BLaER1 treated with 17β-estradiol and CSF1 and Interleukin-3, amounts not matched to agents 10 nM and 100 nM (cell line): ENCODE measurements around the gene BCL2L2.

Experiments
- H3K27ac ChIP-seq, 11 experiments: shearing (Covaris generic); formaldehyde crosslinking; 2 replicates each; pipeline ENCODE4 v1.8.1; 2022
- H3K27me3 ChIP-seq, 11 experiments: shearing (Covaris generic); formaldehyde crosslinking; 2 replicates each; pipeline ENCODE4 v1.8.1; 2022
- H3K36me3 ChIP-seq, 11 experiments: shearing (Covaris generic); formaldehyde crosslinking; 2 replicates each; pipeline ENCODE4 v1.8.1; 2022
- H3K4me1 ChIP-seq, 10 experiments: shearing (Covaris generic); formaldehyde crosslinking; 2 replicates each; pipeline ENCODE4 v1.8.1; 2022
- H3K4me2 ChIP-seq, 11 experiments: shearing (Covaris generic); formaldehyde crosslinking; 2 replicates each; pipeline ENCODE4 v1.8.1; 2022
- H3K4me3 ChIP-seq, 10 experiments: shearing (Covaris generic); formaldehyde crosslinking; 2 replicates each; pipeline ENCODE4 v1.8.1; 2022
- H3K9ac ChIP-seq, 11 experiments: shearing (Covaris generic); formaldehyde crosslinking; 2 replicates each; pipeline ENCODE4 v1.8.1; 2022
- H3K9me3 ChIP-seq, 11 experiments: shearing (Covaris generic); formaldehyde crosslinking; replicated peaks in 1 of 11; 2 replicates each; pipeline ENCODE4 v1.8.1; 2022
- H4K20me1 ChIP-seq, 11 experiments: shearing (Covaris generic); formaldehyde crosslinking; 2 replicates each; pipeline ENCODE4 v1.8.1; 2022
- Cebpa-rat ChIP-seq, 11 experiments: shearing (Covaris generic); IDR thresholded peaks; 2 replicates each; pipeline ENCODE4 v1.8.1; 2022

The BCL2L2 gene

DNA sequence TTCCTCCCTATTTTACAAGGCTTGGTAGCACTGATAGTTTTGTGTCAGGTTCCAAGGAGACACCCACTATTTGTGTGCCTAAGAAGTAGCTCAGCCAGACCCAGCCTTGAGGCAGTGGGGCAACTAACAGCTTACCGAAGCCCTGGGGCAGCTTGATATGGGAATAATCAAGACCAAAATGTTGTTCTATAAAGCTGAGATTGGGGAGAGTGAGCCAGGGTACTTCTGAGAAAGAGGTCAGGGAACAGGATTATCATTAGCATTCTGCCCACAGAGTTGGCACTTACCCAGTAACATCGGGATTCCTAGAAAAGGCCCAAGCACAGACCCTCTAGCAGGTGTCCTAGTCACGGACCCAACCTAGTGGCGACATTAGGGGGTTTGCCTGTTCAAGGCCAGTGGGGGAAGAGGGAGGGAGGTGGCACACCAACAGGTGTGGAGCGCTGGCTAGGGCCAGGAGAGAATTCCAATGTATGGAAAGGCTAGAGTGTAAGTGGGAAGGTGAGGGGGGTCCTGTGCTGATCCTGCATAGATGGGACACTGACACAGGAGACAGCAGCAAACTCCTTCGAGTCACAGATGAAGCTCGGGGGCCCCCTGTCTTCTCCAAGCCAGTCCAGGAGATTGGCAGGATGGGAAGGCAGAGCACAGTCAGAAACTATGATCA, 8.9 kb upstream of the BCL2L2 start:
- no peaks in the 10 kb centered on the region for H3K27me3 ChIP-seq
- peak overlapping the region in 3 of 11 experiments; percentile 13 to 99 (median 22); a peak in 3 of 22 replicates for H3K27ac ChIP-seq
- no peak for TF ChIP-seq Cebpa-rat (IDR thresholded peaks at IDR 0.05)
- H3K4me2 ChIP-seq: peak overlapping the region in 3 of 11 experiments; percentile 80 to 93 (median 92); a peak in 5 of 22 replicates
- peaks cover 14 to 34% (median 21%) of the 10 kb centered on the region in 11 experiments; a peak in 17 of 22 replicates for H3K36me3 ChIP-seq
- H3K9me3 ChIP-seq: no peaks in the 10 kb centered on the region
- H3K4me3 ChIP-seq: no peak overlapping the region
- H4K20me1 ChIP-seq: no peaks in the 10 kb centered on the region
- H3K4me1 ChIP-seq: peaks cover 24 to 41% (median 35%) of the 10 kb centered on the region in 10 experiments
- peak overlapping the region in 5 of 11 experiments; percentile 6 to 96 (median 56); a peak in 10 of 22 replicates for H3K9ac ChIP-seq

DNA sequence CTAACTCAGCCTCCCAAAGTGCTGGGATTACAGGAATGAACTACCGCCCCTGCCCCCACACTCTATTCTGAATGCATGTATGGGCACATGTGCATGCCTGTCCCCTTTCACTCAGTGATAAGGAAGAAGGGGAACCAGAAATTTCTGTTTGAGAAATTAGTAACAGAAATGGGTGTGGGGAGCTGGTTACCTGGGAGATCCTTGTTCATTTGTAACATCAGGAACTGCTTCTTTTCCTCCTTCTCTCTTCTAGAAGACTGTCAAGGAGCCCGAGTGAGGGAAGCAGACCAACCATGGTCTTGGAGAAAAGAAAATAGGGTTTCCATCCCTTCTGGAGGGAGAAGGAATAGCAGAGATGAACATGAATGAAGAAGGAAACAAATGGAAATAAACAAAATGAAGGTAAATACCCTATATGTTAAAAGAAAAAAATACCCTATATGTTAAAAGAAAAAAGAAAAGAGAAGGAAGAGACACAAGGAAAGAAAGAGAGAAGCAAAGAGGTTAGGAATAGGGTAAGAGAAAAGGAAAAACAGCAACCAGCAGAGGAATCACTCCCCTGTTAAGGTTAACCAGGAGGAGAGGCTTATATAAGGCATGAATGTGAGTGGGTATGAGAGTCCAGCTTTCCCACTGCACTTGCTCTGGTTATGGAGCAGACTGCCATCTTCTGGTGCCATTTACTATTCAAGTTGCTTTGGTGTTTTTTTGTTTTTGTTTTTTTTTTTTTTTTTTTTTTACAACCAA, 7.2 kb upstream of the BCL2L2 start:
- Histone ChIP-seq H3K4me1 (peaks cover 33 to 49% (median 44%) of the 10 kb centered on the region in 10 experiments), H3K4me2 (peak overlapping the region; percentile 80 to 98 (median 96)), H3K4me3 (peak overlapping the region in 9 of 10 experiments; percentile 69 to 91 (median 84); a peak in 13 of 20 replicates), H3K9me3 (no peaks in the 10 kb centered on the region), H3K36me3 (peaks cover 14 to 34% (median 21%) of the 10 kb centered on the region in 11 experiments; a peak in 17 of 22 replicates), H4K20me1 (no peaks in the 10 kb centered on the region), H3K27ac (peak overlapping the region in 9 of 11 experiments; percentile 86 to 99 (median 96); a peak in 16 of 22 replicates), H3K27me3 (no peaks in the 10 kb centered on the region), H3K9ac (peak overlapping the region; percentile 89 to 98 (median 95); a peak in 20 of 22 replicates)
- no peak for TF ChIP-seq Cebpa-rat (IDR thresholded peaks at IDR 0.05)

DNA sequence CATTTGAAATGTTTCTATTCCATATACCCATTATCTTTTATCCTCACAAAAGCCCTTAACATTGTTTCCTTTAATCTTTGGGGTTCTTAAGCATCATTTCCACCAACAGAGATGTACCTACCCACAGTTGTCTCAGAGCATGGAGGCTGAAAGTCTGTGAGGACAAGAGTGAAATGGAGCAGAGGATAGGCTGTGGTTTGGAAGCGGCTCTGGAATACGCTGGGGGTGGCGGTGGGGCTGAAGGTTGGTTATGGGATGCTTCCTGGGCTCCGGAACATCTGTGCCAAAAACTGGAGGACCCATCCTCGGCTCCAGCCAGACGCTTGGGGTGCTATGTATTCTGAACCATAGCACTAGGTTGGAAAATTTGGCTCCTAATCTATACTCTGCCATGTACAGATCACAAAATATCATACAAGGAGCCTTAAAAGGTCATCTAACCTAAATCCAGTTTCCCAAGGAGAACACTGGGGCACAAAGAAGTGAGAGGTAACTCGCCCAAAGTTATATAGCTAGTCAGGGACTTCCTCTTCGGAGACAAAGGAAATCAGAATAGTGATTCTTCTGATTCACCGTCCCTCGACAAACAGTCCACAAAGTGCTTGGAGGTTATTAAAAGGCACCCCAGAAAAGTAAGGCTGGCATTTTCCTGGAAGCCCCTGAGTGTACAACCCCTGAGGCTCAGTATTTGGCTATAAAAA, 6.5 kb upstream of the BCL2L2 start:
- peak overlapping the region; percentile 89 to 98 (median 95) for H3K9ac ChIP-seq

DNA sequence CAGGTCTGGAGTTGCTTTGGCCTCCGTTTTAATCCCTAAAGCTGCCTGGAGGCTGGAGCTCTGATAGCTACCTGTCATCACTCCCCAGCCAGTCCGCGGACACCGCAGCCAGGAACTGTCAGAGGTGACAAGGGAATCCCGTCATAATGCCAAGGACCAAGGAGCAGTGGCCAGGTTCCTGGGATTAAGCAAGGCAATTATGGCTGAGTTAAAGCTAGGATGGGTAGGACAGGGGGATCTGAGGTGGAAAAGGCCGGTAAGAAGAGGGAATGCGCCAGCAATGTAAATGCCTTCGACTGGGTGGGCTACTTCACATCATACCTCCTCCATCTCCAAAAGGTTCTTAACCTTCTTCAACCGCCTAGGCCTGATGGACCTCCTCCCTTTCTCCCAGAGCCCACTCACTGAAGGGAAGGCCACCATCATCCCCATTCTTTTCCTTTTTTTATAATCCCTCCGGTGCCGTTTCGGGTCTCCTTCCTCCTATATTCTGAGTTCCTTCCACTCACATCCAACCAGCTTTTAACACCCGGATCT, 5.9 kb upstream of the BCL2L2 start:
- Histone ChIP-seq H3K9me3 (no peaks in the 10 kb centered on the region), H3K9ac (peak overlapping the region; percentile 89 to 98 (median 95)), H3K27me3 (no peaks in the 10 kb centered on the region), H3K4me3 (peak overlapping the region; percentile 69 to 91 (median 82)), H4K20me1 (no peaks in the 10 kb centered on the region), H3K4me1 (peaks cover 37 to 50% (median 46%) of the 10 kb centered on the region in 10 experiments), H3K4me2 (peak overlapping the region; percentile 80 to 98 (median 96)), H3K36me3 (peaks cover 14 to 34% (median 21%) of the 10 kb centered on the region in 11 experiments; a peak in 17 of 22 replicates), H3K27ac (peak overlapping the region; percentile 86 to 99 (median 94))
- TF ChIP-seq Cebpa-rat (IDR thresholded peaks at IDR 0.05): no peak

More for the DNA sequence above, 6.5 kb upstream of the BCL2L2 start:
- Histone ChIP-seq H3K27me3 (no peaks in the 10 kb centered on the region), H3K4me2 (peak overlapping the region; percentile 80 to 98 (median 96)), H4K20me1 (no peaks in the 10 kb centered on the region), H3K36me3 (peaks cover 14 to 34% (median 21%) of the 10 kb centered on the region in 11 experiments; a peak in 17 of 22 replicates), H3K4me1 (peaks cover 31 to 47% (median 41%) of the 10 kb centered on the region in 10 experiments), H3K4me3 (peak overlapping the region; percentile 69 to 91 (median 82)), H3K9me3 (no peaks in the 10 kb centered on the region), H3K27ac (peak overlapping the region; percentile 86 to 99 (median 94))
- TF ChIP-seq Cebpa-rat (IDR thresholded peaks at IDR 0.05): no peak

DNA sequence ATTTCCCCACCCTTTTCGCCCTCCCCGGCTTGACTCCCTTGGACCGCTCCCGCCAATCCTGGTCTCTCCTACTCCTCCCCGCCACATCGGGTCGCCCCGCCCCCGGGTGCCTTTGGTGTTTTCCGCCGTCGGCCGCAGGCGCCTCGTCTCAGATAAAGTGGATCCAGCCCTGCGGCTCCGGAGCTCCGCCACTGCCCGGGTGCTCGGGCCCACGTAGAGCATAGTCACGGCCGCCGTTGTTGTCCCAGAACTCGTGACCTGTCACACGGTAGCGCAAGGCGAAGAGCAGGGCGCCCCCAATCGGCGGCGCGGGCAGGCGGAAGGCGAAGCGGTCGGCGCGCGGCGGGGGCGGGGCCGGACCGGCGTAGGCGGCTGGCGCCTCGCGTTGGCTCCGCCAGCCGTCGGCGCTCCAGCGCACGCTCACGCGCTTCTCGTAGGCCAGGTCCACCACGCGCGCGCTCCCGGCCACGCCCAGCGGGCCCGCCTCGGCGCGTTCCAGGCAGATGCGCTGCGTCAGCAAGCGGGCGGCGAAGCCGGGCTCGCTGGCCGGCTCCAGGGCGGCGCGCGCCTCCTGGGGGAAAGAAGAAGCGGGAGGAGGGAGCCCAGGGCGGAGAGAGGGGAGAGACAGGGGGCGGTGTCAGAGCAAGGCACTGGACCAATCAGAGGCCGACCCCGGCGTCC, 5.2 kb upstream of the BCL2L2 start:
- no peaks in the 10 kb centered on the region for H4K20me1 ChIP-seq
- H3K36me3 ChIP-seq: peaks cover 14 to 28% (median 18%) of the 10 kb centered on the region in 11 experiments; a peak in 17 of 22 replicates
- H3K27me3 ChIP-seq: no peaks in the 10 kb centered on the region
- peak overlapping the region; percentile 69 to 91 (median 82) for H3K4me3 ChIP-seq
- no peak for TF ChIP-seq Cebpa-rat (IDR thresholded peaks at IDR 0.05)
- peak overlapping the region; percentile 86 to 99 (median 94); a peak in 21 of 22 replicates for H3K27ac ChIP-seq
- H3K9me3 ChIP-seq: no peaks in the 10 kb centered on the region
- H3K4me1 ChIP-seq: peaks cover 43 to 57% (median 52%) of the 10 kb centered on the region in 10 experiments
- H3K9ac ChIP-seq: peak overlapping the region; percentile 89 to 98 (median 95)
- H3K4me2 ChIP-seq: peak overlapping the region; percentile 88 to 99 (median 95)

DNA sequence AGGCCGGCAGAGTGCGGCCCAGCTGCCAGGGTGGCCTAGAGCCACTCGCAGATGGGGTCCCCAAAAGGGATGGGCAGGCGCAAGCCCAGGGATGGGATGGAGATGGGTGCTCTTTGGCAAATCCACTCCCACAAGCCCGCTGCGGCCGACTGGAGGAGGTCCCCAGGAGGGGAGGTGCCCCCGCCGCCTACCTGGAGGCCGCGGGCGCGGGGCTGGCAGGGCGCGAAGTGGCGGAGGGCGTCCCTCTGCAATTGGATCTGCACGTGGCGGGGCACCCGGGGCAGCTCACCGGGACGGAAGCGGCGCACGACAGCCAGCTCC, 4.7 kb upstream of the BCL2L2 start:
- peak overlapping the region; percentile 87 to 99 (median 95) for H3K4me2 ChIP-seq
- no peaks in the 10 kb centered on the region for H4K20me1 ChIP-seq
- H3K36me3 ChIP-seq: peaks cover 11 to 23% (median 14%) of the 10 kb centered on the region in 11 experiments; a peak in 17 of 22 replicates
- peak overlapping the region; percentile 80 to 99 (median 92) for H3K27ac ChIP-seq
- no peak for TF ChIP-seq Cebpa-rat (IDR thresholded peaks at IDR 0.05)
- H3K9ac ChIP-seq: peak overlapping the region; percentile 84 to 98 (median 92)
- no peaks in the 10 kb centered on the region for H3K27me3 ChIP-seq
- no peaks in the 10 kb centered on the region for H3K9me3 ChIP-seq
- peak overlapping the region; percentile 65 to 83 (median 72) for H3K4me3 ChIP-seq
- H3K4me1 ChIP-seq: peaks cover 43 to 57% (median 53%) of the 10 kb centered on the region in 10 experiments

DNA sequence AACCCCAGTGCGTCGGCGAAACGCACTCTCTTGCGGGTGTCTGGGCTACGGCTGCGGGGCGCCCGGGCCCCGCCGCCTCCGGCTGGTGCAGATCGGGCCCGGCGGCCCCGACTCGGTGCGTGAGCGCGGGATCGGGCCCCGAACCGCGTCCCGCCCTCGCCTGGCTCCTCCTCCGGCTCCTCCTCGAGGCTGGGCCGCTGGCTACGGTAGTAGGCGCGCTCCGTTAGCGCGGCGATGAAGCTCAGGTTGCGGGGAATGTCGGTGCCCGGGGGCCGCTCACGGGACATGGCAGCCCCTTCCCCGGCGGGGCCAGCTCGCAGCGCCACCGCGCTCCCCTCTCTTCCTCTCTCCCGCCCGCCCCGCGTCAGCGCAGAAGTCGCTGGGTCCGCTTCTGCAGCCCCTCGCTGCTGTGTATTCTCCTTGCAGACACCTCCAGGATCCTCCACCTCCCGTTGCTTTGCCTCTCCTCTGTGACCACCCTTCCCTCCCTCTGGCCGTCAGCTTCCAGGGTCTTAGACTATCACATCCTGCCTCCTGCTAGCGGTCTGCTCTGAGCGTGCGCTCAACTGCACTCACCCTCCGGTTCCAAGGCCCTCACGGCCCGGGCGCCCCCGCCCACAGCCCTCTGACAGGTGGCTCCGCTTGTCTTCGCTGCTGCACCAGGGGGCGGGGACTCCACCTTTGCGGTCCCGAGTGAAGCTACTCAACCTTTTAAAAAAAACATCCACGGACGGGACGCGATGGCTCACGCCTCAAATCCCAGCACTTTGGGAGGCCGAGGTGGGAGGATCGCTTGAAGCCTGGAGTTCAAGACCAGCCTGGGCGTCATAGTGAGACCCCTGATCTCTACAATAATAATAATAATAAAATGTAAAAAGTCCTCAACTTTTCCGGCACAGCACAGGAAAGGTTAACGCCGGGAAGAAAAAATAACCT, 4.1 kb upstream of the BCL2L2 start, which contains the start of gene PPP1R3E:
Gene PPP1R3E, minus strand, starts transcription at position 570 of the 936 bp plus-strand sequence. Its CDS starts 283 bp downstream, at position 287.
- H3K4me2 ChIP-seq: peak within 1 kb of the TSS; percentile 87 to 99 (median 95)
- H3K27me3 ChIP-seq: no peaks in the 10 kb centered on the region
- H3K36me3 ChIP-seq: peaks cover 5 to 20% (median 9%) of the 10 kb centered on the region in 11 experiments; a peak in 18 of 22 replicates
- H3K4me3 ChIP-seq: peak within 1 kb of the TSS; percentile 65 to 83 (median 72)
- H3K9ac ChIP-seq: peak within 1 kb of the TSS; percentile 84 to 98 (median 92)
- TF ChIP-seq Cebpa-rat (IDR thresholded peaks at IDR 0.05): no peak
- H4K20me1 ChIP-seq: no peaks in the 10 kb centered on the region; a peak in 2 of 22 replicates
- H3K9me3 ChIP-seq: no peaks in the 10 kb centered on the region
- peak within 1 kb of the TSS; percentile 80 to 99 (median 92) for H3K27ac ChIP-seq
- H3K4me1 ChIP-seq: peaks cover 49 to 64% (median 59%) of the 10 kb centered on the region in 10 experiments
